IMR-90 (cell line): ENCODE measurements around the gene TF. TPM values are rescaled to one million over a fixed set of nuclear protein-coding genes. Genes with fewer than 3 reads are reported as not detected.

Source experiments
- ATAC-seq: fragments of 200-7000 bp; cut with Tn5 transposase; 2 replicates; pipeline ENCODE4 v1.9.1; 2020; ENCODE audit warnings: low read depth, mild to moderate bottlenecking, moderate library complexity
- BruUV-seq: library from RNA; stranded (reverse); fragments of 400-500 nt; replicated peaks from 2 replicates; lab custom pipeline; 2021; lab: Mats Ljungman, UMichigan
- CTCF ChIA-PET: fragments of 300-600 bp; formaldehyde crosslinking; extraction: SDS; loops from one replicate; lab custom pipeline; 2021; ENCODE audit warnings: antibody characterized with exemption; lab: Yijun Ruan, JAX
- POLR2A ChIA-PET: fragments of 300-600 bp; sonication (Branson Sonifier 250); formaldehyde crosslinking; loops from one replicate; lab custom pipeline; 2022; ENCODE audit warnings: antibody characterized with exemption; ENCODE audit not compliant: unreplicated experiment; lab: Charles Lee
- DNase-seq: peaks from one replicate; pipeline ENCODE4 v3.0.0; 2013
- H2AFZ ChIP-seq: replicated peaks from 2 replicates; pipeline ENCODE3; 2013; ENCODE audit warnings: low read length, mild to moderate bottlenecking; ENCODE audit not compliant: poor library complexity
- H2AK5ac ChIP-seq: 2 replicates; pipeline ENCODE4 v1.6.1; 2013; ENCODE audit warnings: low read depth, low read length, inconsistent platforms
- H2AK9ac ChIP-seq: replicated peaks from 2 replicates; pipeline ENCODE3; 2013; ENCODE audit warnings: mild to moderate bottlenecking, low read depth, low read length, moderate library complexity; ENCODE audit not compliant: poor library complexity
- H2BK120ac ChIP-seq: 2 replicates; pipeline ENCODE4 v1.6.1; 2013; ENCODE audit warnings: low read depth, low read length, inconsistent platforms
- H2BK15ac ChIP-seq: 3 replicates; pipeline ENCODE4 v1.6.1; 2013; ENCODE audit warnings: low read depth, low read length, inconsistent platforms
- H2BK20ac ChIP-seq: 2 replicates; pipeline ENCODE4 v1.6.1; 2013; ENCODE audit warnings: low read depth, mild to moderate bottlenecking, inconsistent platforms, low read length, moderate library complexity
- H2BK5ac ChIP-seq: 2 replicates; pipeline ENCODE4 v1.6.1; 2013; ENCODE audit warnings: mild to moderate bottlenecking, low read depth, low read length, inconsistent platforms; ENCODE audit not compliant: poor library complexity, severe bottlenecking
- H3K14ac ChIP-seq: replicated peaks from 2 replicates; pipeline ENCODE4 v1.6.1; 2013; ENCODE audit warnings: low read depth, low read length, inconsistent platforms
- H3K18ac ChIP-seq: 2 replicates; pipeline ENCODE4 v1.6.1; 2013; ENCODE audit warnings: low read depth, low read length, control low read depth
- H3K23ac ChIP-seq: 2 replicates; pipeline ENCODE4 v1.6.1; 2013; ENCODE audit warnings: low read depth, low read length, inconsistent platforms
- H3K27ac ChIP-seq: 2 replicates; pipeline ENCODE4 v1.5.1; 2013; ENCODE audit warnings: mild to moderate bottlenecking, control low read depth, low read length; ENCODE audit not compliant: insufficient read depth
- H3K27me3 ChIP-seq: 2 replicates; pipeline ENCODE4 v1.6.1; 2013; ENCODE audit warnings: low read length; ENCODE audit not compliant: control insufficient read depth, insufficient read depth
- H3K36me3 ChIP-seq: 2 replicates; pipeline ENCODE4 v1.6.1; 2013; ENCODE audit warnings: low read length, mixed read lengths; ENCODE audit not compliant: control insufficient read depth, insufficient read depth
- H3K4ac ChIP-seq: 2 replicates; pipeline ENCODE4 v1.6.1; 2013; ENCODE audit warnings: low read depth, low read length, inconsistent platforms
- H3K4me1 ChIP-seq: 2 replicates; pipeline ENCODE4 v1.6.1; 2013; ENCODE audit warnings: low read length, mixed read lengths; ENCODE audit not compliant: control insufficient read depth, insufficient read depth
- H3K4me2 ChIP-seq: 2 replicates; pipeline ENCODE4 v1.6.1; 2013; ENCODE audit warnings: low read depth, mild to moderate bottlenecking, control low read depth, low read length, moderate library complexity
- H3K4me3 ChIP-seq: 2 replicates; pipeline ENCODE4 v1.5.1; 2013; ENCODE audit warnings: low read depth, mild to moderate bottlenecking, control low read depth, low read length, moderate library complexity; ENCODE audit not compliant: insufficient read depth
- H3K56ac ChIP-seq: 2 replicates; pipeline ENCODE4 v1.6.1; 2013; ENCODE audit warnings: low read length, inconsistent platforms; ENCODE audit not compliant: insufficient read depth; ENCODE audit errors: extremely low read depth
- H3K79me1 ChIP-seq, 2 experiments: 2 replicates each; pipeline ENCODE4 v1.6.1; 2013; ENCODE audit warnings: low read length in 2 of 2, inconsistent platforms in 1 of 2, low read depth in 1 of 2
- H3K9ac ChIP-seq: 2 replicates; pipeline ENCODE4 v1.6.1; 2013; ENCODE audit warnings: low read depth, low read length, control low read depth
- H3K9me1 ChIP-seq: 2 replicates; pipeline ENCODE4 v1.6.1; 2013; ENCODE audit warnings: low read length, inconsistent platforms; ENCODE audit not compliant: insufficient read depth
- H3K9me3 ChIP-seq: 2 replicates; pipeline ENCODE4 v1.6.1; 2013; ENCODE audit warnings: low read length; ENCODE audit not compliant: control insufficient read depth, insufficient read depth
- H4K20me1 ChIP-seq: 2 replicates; pipeline ENCODE4 v1.6.1; 2013; ENCODE audit warnings: low read length, inconsistent platforms; ENCODE audit not compliant: insufficient read depth
- H4K5ac ChIP-seq: 2 replicates; pipeline ENCODE4 v1.6.1; 2013; ENCODE audit warnings: mild to moderate bottlenecking, low read depth, low read length, control low read depth
- H4K8ac ChIP-seq, 2 experiments: 2 replicates each; pipeline ENCODE4 v1.6.1; 2013; ENCODE audit warnings: low read depth in 2 of 2, low read length in 2 of 2, control low read depth in 1 of 2, inconsistent platforms in 1 of 2
- H4K91ac ChIP-seq: 2 replicates; pipeline ENCODE4 v1.6.1; 2013; ENCODE audit warnings: low read depth, low read length, inconsistent platforms; ENCODE audit not compliant: insufficient read depth
- ELK1 ChIP-seq: fragments of 150-350 bp; IDR thresholded peaks from 2 replicates; pipeline ENCODE4 v1.6.1; 2016; ENCODE audit warnings: low read depth, mild to moderate bottlenecking, low read length, moderate library complexity, borderline replicate concordance
- FOS ChIP-seq: fragments of 150-350 bp; IDR thresholded peaks from 2 replicates; pipeline ENCODE4 v1.6.1; 2016; ENCODE audit warnings: low read depth, low read length
- WGBS, 2 experiments: methylation state at CpG; one replicate each; pipeline versions ENCODE4 v1.1.5 to v1.1.7; 2013; ENCODE audit warnings: missing lambda C conversion rate in 2 of 2; ENCODE audit not compliant: insufficient read length in 1 of 2; ENCODE audit errors: extremely low coverage in 2 of 2; 5-methylcytosine and 5-hydroxymethylcytosine counted together
- dilution Hi-C: fragments of 300-500 bp; cut with HindIII; formaldehyde crosslinking; loops from one replicate; pipeline ENCODE4 v1.14.3; 2018; ENCODE audit warnings: low sequenced_read_pairs; ENCODE audit not compliant: unreplicated experiment
- in situ Hi-C: fragments of 300-500 bp; cut with MboI; formaldehyde crosslinking; loops from 3 replicates; pipeline ENCODE4 v1.14.3; 2019; ENCODE audit warnings: low sequenced_read_pairs, inconsistent platforms, mixed read lengths
- intact Hi-C: fragments of 100-400 bp; cut with micrococcal nuclease; formaldehyde crosslinking; loops from 2 replicates; pipeline ENCODE4 v1.10.0; 2022
- polyA plus RNA-seq, 3 experiments: library from polyadenylated mRNA; depleted of rRNA; stranded (reverse); fragments of >200 nt; gene quantifications; 2 replicates each; pipeline ENCODE4 v1.2.3, GENCODE V29; 2012; ENCODE audit warnings: low replicate concordance in 1 of 3
- total RNA-seq: library from RNA; depleted of rRNA; stranded (reverse); fragments of >200 nt; gene quantifications from 2 replicates; pipeline ENCODE4 v1.2.3, GENCODE V29; 2012
- TF ChIP-seq, protein P1 (sequence below): conservative IDR thresholded peaks from 2 replicates; pipeline ENCODE4 v1.5.1; 2012; ENCODE audit warnings: mild to moderate bottlenecking, low read depth, low read length, improper control_type of control experiment

The TF gene
- total and polyA plus RNA-seq, 2 of the 4 experiments (the other 2 are of a cell fraction), result 0.07 TPM; not detected in 1

- in situ Hi-C loops, result no loop called here
- Histone ChIP-seq H4K20me1 (no peaks in the 10 kb centered on the region; the same call in 1 of the 2 replicates), H3K14ac (no peak overlapping the region), H3K9me3 (no peaks in the 10 kb centered on the region), H3K23ac (no peak overlapping the region), H4K91ac (no peak overlapping the region), H2AK5ac (no peak overlapping the region), H4K5ac (no peak overlapping the region), H3K4me3 (no peak overlapping the region), H4K8ac (no peak overlapping the region), H3K27me3 (peaks cover 4% of the 10 kb centered on the region; the same call in 1 of the 2 replicates), H2BK15ac (no peak overlapping the region), H3K18ac (no peak overlapping the region), H3K9me1 (no peaks in the 10 kb centered on the region), H3K36me3 (no peaks in the 10 kb centered on the region), H3K79me1 (no peaks in the 10 kb centered on the region), H3K27ac (no peak overlapping the region), H2AK9ac (no peak overlapping the region), H3K4me1 (no peaks in the 10 kb centered on the region), H3K9ac (no peak overlapping the region), H3K4ac (no peak overlapping the region), H2BK120ac (no peak overlapping the region), H2BK5ac (no peak overlapping the region), H2AFZ (peak overlapping the region; percentile 11), H3K4me2 (no peak overlapping the region), H3K56ac (no peak overlapping the region), H2BK20ac (no peak overlapping the region)
- 10% methylated on average over 2 of the region's 6 CpGs; no CpG with 5 or more reads in 1 of the 2 experiments for WGBS, 2 experiments
- CTCF ChIA-PET, result interaction anchor here (1.0 kb wide), 1 partner anchor 10 kb away, joined by 3 read pairs; no protein-coding TSS in a partner anchor
- TF ChIP-seq, protein P1, sequence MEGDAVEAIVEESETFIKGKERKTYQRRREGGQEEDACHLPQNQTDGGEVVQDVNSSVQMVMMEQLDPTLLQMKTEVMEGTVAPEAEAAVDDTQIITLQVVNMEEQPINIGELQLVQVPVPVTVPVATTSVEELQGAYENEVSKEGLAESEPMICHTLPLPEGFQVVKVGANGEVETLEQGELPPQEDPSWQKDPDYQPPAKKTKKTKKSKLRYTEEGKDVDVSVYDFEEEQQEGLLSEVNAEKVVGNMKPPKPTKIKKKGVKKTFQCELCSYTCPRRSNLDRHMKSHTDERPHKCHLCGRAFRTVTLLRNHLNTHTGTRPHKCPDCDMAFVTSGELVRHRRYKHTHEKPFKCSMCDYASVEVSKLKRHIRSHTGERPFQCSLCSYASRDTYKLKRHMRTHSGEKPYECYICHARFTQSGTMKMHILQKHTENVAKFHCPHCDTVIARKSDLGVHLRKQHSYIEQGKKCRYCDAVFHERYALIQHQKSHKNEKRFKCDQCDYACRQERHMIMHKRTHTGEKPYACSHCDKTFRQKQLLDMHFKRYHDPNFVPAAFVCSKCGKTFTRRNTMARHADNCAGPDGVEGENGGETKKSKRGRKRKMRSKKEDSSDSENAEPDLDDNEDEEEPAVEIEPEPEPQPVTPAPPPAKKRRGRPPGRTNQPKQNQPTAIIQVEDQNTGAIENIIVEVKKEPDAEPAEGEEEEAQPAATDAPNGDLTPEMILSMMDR, result no peak
- TF ChIP-seq FOS (no peak), ELK1 (no peak)
- no peak for DNase-seq
- BruUV-seq, result no TSS peak
- intact Hi-C loops, result no loop called here
- ATAC-seq, result no peak
- dilution Hi-C loops, result no loop called here
- POLR2A ChIA-PET, result no interaction called here
These were observed 90.4 kb downstream of the TF start for GRCh38 chr3:133836497-133837158.
